Astrocyte (in vitro differentiated cells and primary cell): ENCODE data around the gene SRPRB. TPM values are rescaled to one million over a fixed set of nuclear protein-coding genes. Genes with fewer than 3 reads are reported as not detected.

ENCODE experiments used
- DNase-seq: peaks from one replicate; pipeline ENCODE4 v3.0.0-alpha.2; 2010; ENCODE audit warnings: low read depth
- FAIRE-seq: peaks from 2 replicates; lab custom pipeline; 2011; peaks lifted over from hg19 to GRCh38; lab: Jason Lieb, UNC
- H2AFZ ChIP-seq: 2 replicates; pipeline ENCODE4 v1.6.0; 2012; ENCODE audit warnings: low read depth, low read length, inconsistent platforms
- H3K27ac ChIP-seq: 2 replicates; pipeline ENCODE4 v1.5.1; 2011; ENCODE audit warnings: low read depth, low read length, inconsistent platforms
- H3K27me3 ChIP-seq: 2 replicates; pipeline ENCODE4 v1.6.0; 2011; ENCODE audit warnings: low read length, inconsistent platforms; ENCODE audit not compliant: insufficient read depth
- H3K36me3 ChIP-seq: 2 replicates; pipeline ENCODE4 v1.5.1; 2011; ENCODE audit warnings: low read length, inconsistent platforms; ENCODE audit not compliant: insufficient read depth
- H3K4me1 ChIP-seq: 2 replicates; pipeline ENCODE4 v1.5.1; 2011; ENCODE audit warnings: low read length, inconsistent platforms; ENCODE audit not compliant: insufficient read depth
- H3K4me2 ChIP-seq: 2 replicates; pipeline ENCODE4 v1.6.0; 2012; ENCODE audit warnings: low read length, inconsistent platforms
- H3K4me3 ChIP-seq: 2 replicates; pipeline ENCODE4 v1.5.1; 2011; ENCODE audit warnings: low read depth, mild to moderate bottlenecking, low read length, inconsistent platforms; ENCODE audit not compliant: insufficient read depth
- H3K79me2 ChIP-seq: 2 replicates; pipeline ENCODE4 v1.6.0; 2012; ENCODE audit warnings: mild to moderate bottlenecking, low read length, inconsistent platforms; ENCODE audit not compliant: insufficient read depth
- H3K9ac ChIP-seq: 2 replicates; pipeline ENCODE4 v1.6.0; 2012; ENCODE audit warnings: mild to moderate bottlenecking, low read length, inconsistent platforms
- H3K9me3 ChIP-seq: 2 replicates; pipeline ENCODE4 v1.5.1; 2012; ENCODE audit warnings: low read depth, mild to moderate bottlenecking, low read length, inconsistent platforms; ENCODE audit not compliant: insufficient read depth
- H4K20me1 ChIP-seq: 2 replicates; pipeline ENCODE4 v1.6.0; 2012; ENCODE audit warnings: low read length, inconsistent platforms; ENCODE audit not compliant: insufficient read depth
- H3K27ac Mint-ChIP-seq: one replicate; pipeline ENCODE4 v1.8.0; 2021; ENCODE audit warnings: mild to moderate bottlenecking, mixed read lengths; ENCODE audit not compliant: unreplicated experiment
- H3K27me3 Mint-ChIP-seq: one replicate; pipeline ENCODE4 v1.8.0; 2021; ENCODE audit warnings: low read depth, mixed read lengths; ENCODE audit not compliant: unreplicated experiment
- H3K36me3 Mint-ChIP-seq: one replicate; pipeline ENCODE4 v1.8.0; 2021; ENCODE audit warnings: low read depth, mixed read lengths; ENCODE audit not compliant: unreplicated experiment
- H3K4me1 Mint-ChIP-seq: one replicate; pipeline ENCODE4 v1.8.0; 2021; ENCODE audit warnings: low read depth, mixed read lengths; ENCODE audit not compliant: unreplicated experiment
- H3K4me3 Mint-ChIP-seq: one replicate; pipeline ENCODE4 v1.8.0; 2021; ENCODE audit warnings: mild to moderate bottlenecking, moderate library complexity, mixed read lengths; ENCODE audit not compliant: unreplicated experiment
- H3K9me3 Mint-ChIP-seq: one replicate; pipeline ENCODE4 v1.8.0; 2021; ENCODE audit warnings: mild to moderate bottlenecking, mixed read lengths; ENCODE audit not compliant: unreplicated experiment
- EZH2 ChIP-seq: IDR thresholded peaks from 2 replicates; pipeline ENCODE4 v1.6.1; 2012; ENCODE audit warnings: mild to moderate bottlenecking, low read length, inconsistent platforms; ENCODE audit not compliant: insufficient read depth
- total RNA-seq: library from RNA; stranded (reverse); gene quantifications from 2 replicates; pipeline ENCODE4 v1.2.1, GENCODE V29; 2021
- TF ChIP-seq, protein P1 (sequence below): IDR thresholded peaks from 2 replicates; pipeline ENCODE4 v1.5.1; 2011; ENCODE audit warnings: low read depth, mild to moderate bottlenecking, inconsistent platforms, low read length, moderate library complexity; ENCODE audit not compliant: insufficient read depth

Gene SRPRB
- total RNA-seq, 1 donor from 2014 or later: 83.8 TPM

GRCh38 chr3:133763797-133764683, 41.6 kb upstream of the SRPRB start:
- TF ChIP-seq EZH2: no peak
- TF ChIP-seq, protein P1, sequence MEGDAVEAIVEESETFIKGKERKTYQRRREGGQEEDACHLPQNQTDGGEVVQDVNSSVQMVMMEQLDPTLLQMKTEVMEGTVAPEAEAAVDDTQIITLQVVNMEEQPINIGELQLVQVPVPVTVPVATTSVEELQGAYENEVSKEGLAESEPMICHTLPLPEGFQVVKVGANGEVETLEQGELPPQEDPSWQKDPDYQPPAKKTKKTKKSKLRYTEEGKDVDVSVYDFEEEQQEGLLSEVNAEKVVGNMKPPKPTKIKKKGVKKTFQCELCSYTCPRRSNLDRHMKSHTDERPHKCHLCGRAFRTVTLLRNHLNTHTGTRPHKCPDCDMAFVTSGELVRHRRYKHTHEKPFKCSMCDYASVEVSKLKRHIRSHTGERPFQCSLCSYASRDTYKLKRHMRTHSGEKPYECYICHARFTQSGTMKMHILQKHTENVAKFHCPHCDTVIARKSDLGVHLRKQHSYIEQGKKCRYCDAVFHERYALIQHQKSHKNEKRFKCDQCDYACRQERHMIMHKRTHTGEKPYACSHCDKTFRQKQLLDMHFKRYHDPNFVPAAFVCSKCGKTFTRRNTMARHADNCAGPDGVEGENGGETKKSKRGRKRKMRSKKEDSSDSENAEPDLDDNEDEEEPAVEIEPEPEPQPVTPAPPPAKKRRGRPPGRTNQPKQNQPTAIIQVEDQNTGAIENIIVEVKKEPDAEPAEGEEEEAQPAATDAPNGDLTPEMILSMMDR: no peak
- Mint-ChIP-seq H3K27ac (no peak overlapping the region), H3K4me1 (peaks cover 5% of the 10 kb centered on the region), H3K9me3 (no peaks in the 10 kb centered on the region), H3K27me3 (peaks cover 27% of the 10 kb centered on the region), H3K36me3 (no peaks in the 10 kb centered on the region), H3K4me3 (no peak overlapping the region)
- DNase-seq (no peak), FAIRE-seq (no peak)
- H3K27ac ChIP-seq: no peak overlapping the region
- H2AFZ ChIP-seq: no peak overlapping the region
- no peaks in the 10 kb centered on the region for H3K4me1 ChIP-seq
- no peaks in the 10 kb centered on the region for H3K79me2 ChIP-seq
- H4K20me1 ChIP-seq: no peaks in the 10 kb centered on the region
- peaks cover 6% of the 10 kb centered on the region for H3K27me3 ChIP-seq
- no peaks in the 10 kb centered on the region for H3K36me3 ChIP-seq
- no peaks in the 10 kb centered on the region for H3K9me3 ChIP-seq
- H3K4me2 ChIP-seq: no peak overlapping the region
- no peak overlapping the region for H3K9ac ChIP-seq
- H3K4me3 ChIP-seq: no peak overlapping the region

- no peaks in the 10 kb centered on the region for H3K36me3 ChIP-seq
- H3K4me1 Mint-ChIP-seq: peaks cover 5% of the 10 kb centered on the region
- H3K4me3 Mint-ChIP-seq: no peak overlapping the region
- no peaks in the 10 kb centered on the region for H3K9me3 Mint-ChIP-seq
- FAIRE-seq (no peak), DNase-seq (no peak)
- no peaks in the 10 kb centered on the region for H4K20me1 ChIP-seq
- TF ChIP-seq, protein P1: no peak
- TF ChIP-seq EZH2: no peak
- H3K4me2 ChIP-seq: no peak overlapping the region
- peaks cover 4% of the 10 kb centered on the region for H3K27me3 ChIP-seq
- peaks cover 25% of the 10 kb centered on the region for H3K27me3 Mint-ChIP-seq
- H3K4me1 ChIP-seq: no peaks in the 10 kb centered on the region
- H2AFZ ChIP-seq: no peak overlapping the region
- no peak overlapping the region for H3K27ac Mint-ChIP-seq
- H3K9ac ChIP-seq: no peak overlapping the region
- H3K36me3 Mint-ChIP-seq: no peaks in the 10 kb centered on the region
- no peak overlapping the region for H3K4me3 ChIP-seq
- H3K9me3 ChIP-seq: no peaks in the 10 kb centered on the region
- H3K79me2 ChIP-seq: no peaks in the 10 kb centered on the region
- no peak overlapping the region for H3K27ac ChIP-seq
Observed at GRCh38 chr3:133765256-133765655, 40.4 kb upstream of the SRPRB start.

DNA sequence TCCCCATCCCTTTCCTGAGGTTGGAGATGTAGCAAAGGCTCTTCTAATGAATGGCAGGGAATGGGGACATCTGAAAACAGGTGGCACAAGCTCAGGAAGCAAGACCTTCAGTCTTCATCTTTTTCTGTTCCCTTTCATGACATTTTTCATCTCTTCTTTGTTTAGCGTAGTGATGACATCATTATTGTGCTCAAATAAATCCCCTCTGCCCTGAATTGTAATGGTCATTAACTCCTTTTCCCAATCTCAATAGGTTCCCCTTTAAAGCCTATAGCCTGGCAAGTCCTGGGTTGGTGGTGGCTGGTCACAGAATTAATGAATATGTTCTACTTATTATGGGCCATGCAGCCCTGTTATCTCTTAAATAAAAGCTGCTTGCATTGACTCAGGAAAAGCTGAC, 38.0 kb upstream of the SRPRB start:
- DNase-seq (no peak), FAIRE-seq (no peak)
- Histone ChIP-seq H3K27me3 (peaks cover 2% of the 10 kb centered on the region), H3K79me2 (no peaks in the 10 kb centered on the region), H4K20me1 (no peaks in the 10 kb centered on the region), H3K4me1 (no peaks in the 10 kb centered on the region), H3K4me3 (no peak overlapping the region), H2AFZ (no peak overlapping the region), H3K36me3 (no peaks in the 10 kb centered on the region), H3K9ac (no peak overlapping the region), H3K9me3 (no peaks in the 10 kb centered on the region), H3K27ac (no peak overlapping the region), H3K4me2 (no peak overlapping the region)
- no peak overlapping the region for H3K4me3 Mint-ChIP-seq
- H3K36me3 Mint-ChIP-seq: no peaks in the 10 kb centered on the region
- peaks cover 21% of the 10 kb centered on the region for H3K27me3 Mint-ChIP-seq
- peaks cover 5% of the 10 kb centered on the region for H3K4me1 Mint-ChIP-seq
- TF ChIP-seq, protein P1: no peak
- TF ChIP-seq EZH2: no peak
- no peak overlapping the region for H3K27ac Mint-ChIP-seq
- H3K9me3 Mint-ChIP-seq: peaks cover 1% of the 10 kb centered on the region
